Measurements from ENCODE around the gene CYP2F1. TPM values are rescaled to one million over a fixed set of nuclear protein-coding genes. Genes with fewer than 3 reads are reported as not detected.

CYP2F1 gene
- polyA plus RNA-seq, 1 donor from 2014 or later = not detected

DNA sequence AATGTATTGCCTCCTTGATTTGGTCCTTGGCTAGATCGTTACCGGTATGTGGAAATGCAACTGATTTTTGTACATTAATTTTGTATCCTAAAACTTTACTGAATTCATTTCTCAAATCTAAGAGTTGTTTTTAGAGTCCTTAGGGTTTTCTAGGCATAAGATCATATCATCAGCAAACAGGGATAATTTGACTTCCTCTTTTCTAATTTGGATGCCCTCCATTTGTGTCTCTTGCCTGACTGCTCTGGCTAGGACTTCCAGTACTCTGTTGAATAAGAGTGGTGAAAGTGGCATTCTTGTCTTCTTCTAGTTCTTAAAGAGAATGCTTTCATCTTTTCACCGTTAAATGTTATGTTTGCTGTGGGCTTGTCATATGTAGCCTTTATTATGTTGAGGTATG lies 37.9 kb upstream of the CYP2F1 start:
- H3K4me2 ChIP-seq (ENCODE audit: low read length) = no peak overlapping the region
- H2AFZ ChIP-seq (ENCODE audit: low read depth, low read length) = no peak overlapping the region
- no peaks in the 10 kb centered on the region for H3K79me2 ChIP-seq (replicated peaks; ENCODE audit: insufficient read depth, low read length)
- TF ChIP-seq RAD21 (conservative IDR thresholded peaks at IDR 0.05) (no peak), EP300 (conservative IDR thresholded peaks at IDR 0.05; ENCODE audit: poor library complexity, severe bottlenecking) (no peak), SMC3 (conservative IDR thresholded peaks at IDR 0.05; ENCODE audit: poor library complexity) (no peak)
- no peaks in the 10 kb centered on the region for H3K9me3 ChIP-seq (ENCODE audit: low read length)
- no peak overlapping the region for H3K9ac ChIP-seq (ENCODE audit: low read length)
- no peak overlapping the region for H3K27ac ChIP-seq (ENCODE audit: low read length)
- no peaks in the 10 kb centered on the region for H3F3A ChIP-seq (ENCODE audit: insufficient read depth, low read length, poor library complexity, severe bottlenecking)
- no peaks in the 10 kb centered on the region for H3K27me3 ChIP-seq (ENCODE audit: insufficient read depth, low read depth, low read length)
- H4K20me1 ChIP-seq (ENCODE audit: insufficient read depth) = no peaks in the 10 kb centered on the region
- no peak overlapping the region for H3K4me3 ChIP-seq (ENCODE audit: low read length)
- no peaks in the 10 kb centered on the region for H3K9me2 ChIP-seq (ENCODE audit: insufficient read depth, low read length)
- H3K36me3 ChIP-seq (ENCODE audit: insufficient read depth, low read length) = no peaks in the 10 kb centered on the region

DNA sequence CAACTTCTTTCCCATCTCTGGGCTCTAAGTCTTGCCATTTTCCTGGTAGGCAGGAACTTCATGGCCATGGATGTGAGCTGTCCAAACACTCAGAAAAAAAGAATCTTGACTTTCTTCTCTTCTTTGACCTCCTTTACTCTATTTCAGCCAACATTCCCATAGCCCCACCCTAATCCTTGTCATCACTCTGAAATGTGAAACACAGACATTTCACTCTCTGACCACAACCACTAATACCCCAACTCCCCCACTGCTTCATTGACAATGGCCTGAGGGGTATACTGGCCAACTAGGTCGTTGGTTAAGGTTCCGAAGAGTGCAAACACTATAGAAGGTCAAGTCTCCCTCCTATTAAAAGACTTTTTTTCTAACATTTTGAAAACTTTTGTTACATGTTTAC lies 30.7 kb upstream of the CYP2F1 start:
- no peaks in the 10 kb centered on the region for H3K79me2 ChIP-seq (replicated peaks; ENCODE audit: insufficient read depth, low read length)
- H3F3A ChIP-seq (ENCODE audit: insufficient read depth, low read length, poor library complexity, severe bottlenecking) = no peaks in the 10 kb centered on the region
- H4K20me1 ChIP-seq (ENCODE audit: insufficient read depth) = no peaks in the 10 kb centered on the region
- H3K27ac ChIP-seq (ENCODE audit: low read length) = no peak overlapping the region
- H3K4me3 ChIP-seq (ENCODE audit: low read length) = no peak overlapping the region
- H3K4me2 ChIP-seq (ENCODE audit: low read length) = no peak overlapping the region
- H3K36me3 ChIP-seq (ENCODE audit: insufficient read depth, low read length) = no peaks in the 10 kb centered on the region
- TF ChIP-seq RAD21 (conservative IDR thresholded peaks at IDR 0.05) = no peak
- TF ChIP-seq, protein P1, sequence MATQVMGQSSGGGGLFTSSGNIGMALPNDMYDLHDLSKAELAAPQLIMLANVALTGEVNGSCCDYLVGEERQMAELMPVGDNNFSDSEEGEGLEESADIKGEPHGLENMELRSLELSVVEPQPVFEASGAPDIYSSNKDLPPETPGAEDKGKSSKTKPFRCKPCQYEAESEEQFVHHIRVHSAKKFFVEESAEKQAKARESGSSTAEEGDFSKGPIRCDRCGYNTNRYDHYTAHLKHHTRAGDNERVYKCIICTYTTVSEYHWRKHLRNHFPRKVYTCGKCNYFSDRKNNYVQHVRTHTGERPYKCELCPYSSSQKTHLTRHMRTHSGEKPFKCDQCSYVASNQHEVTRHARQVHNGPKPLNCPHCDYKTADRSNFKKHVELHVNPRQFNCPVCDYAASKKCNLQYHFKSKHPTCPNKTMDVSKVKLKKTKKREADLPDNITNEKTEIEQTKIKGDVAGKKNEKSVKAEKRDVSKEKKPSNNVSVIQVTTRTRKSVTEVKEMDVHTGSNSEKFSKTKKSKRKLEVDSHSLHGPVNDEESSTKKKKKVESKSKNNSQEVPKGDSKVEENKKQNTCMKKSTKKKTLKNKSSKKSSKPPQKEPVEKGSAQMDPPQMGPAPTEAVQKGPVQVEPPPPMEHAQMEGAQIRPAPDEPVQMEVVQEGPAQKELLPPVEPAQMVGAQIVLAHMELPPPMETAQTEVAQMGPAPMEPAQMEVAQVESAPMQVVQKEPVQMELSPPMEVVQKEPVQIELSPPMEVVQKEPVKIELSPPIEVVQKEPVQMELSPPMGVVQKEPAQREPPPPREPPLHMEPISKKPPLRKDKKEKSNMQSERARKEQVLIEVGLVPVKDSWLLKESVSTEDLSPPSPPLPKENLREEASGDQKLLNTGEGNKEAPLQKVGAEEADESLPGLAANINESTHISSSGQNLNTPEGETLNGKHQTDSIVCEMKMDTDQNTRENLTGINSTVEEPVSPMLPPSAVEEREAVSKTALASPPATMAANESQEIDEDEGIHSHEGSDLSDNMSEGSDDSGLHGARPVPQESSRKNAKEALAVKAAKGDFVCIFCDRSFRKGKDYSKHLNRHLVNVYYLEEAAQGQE (IDR thresholded peaks at IDR 0.05; ENCODE audit: borderline replicate concordance) = no peak
- TF ChIP-seq, protein P2, sequence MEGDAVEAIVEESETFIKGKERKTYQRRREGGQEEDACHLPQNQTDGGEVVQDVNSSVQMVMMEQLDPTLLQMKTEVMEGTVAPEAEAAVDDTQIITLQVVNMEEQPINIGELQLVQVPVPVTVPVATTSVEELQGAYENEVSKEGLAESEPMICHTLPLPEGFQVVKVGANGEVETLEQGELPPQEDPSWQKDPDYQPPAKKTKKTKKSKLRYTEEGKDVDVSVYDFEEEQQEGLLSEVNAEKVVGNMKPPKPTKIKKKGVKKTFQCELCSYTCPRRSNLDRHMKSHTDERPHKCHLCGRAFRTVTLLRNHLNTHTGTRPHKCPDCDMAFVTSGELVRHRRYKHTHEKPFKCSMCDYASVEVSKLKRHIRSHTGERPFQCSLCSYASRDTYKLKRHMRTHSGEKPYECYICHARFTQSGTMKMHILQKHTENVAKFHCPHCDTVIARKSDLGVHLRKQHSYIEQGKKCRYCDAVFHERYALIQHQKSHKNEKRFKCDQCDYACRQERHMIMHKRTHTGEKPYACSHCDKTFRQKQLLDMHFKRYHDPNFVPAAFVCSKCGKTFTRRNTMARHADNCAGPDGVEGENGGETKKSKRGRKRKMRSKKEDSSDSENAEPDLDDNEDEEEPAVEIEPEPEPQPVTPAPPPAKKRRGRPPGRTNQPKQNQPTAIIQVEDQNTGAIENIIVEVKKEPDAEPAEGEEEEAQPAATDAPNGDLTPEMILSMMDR (IDR thresholded peaks at IDR 0.05; ENCODE audit: poor library complexity, severe bottlenecking) = no peak
- no peak for TF ChIP-seq TAF1 (IDR thresholded peaks at IDR 0.05; ENCODE audit: low read depth)
- no peak for TF ChIP-seq POLR2AphosphoS5 (IDR thresholded peaks at IDR 0.05)
- no peak for TF ChIP-seq MXI1 (conservative IDR thresholded peaks at IDR 0.05; ENCODE audit: poor library complexity, severe bottlenecking)
- TF ChIP-seq SMC3 (conservative IDR thresholded peaks at IDR 0.05; ENCODE audit: poor library complexity) = no peak
- no peak for TF ChIP-seq EZH2 (IDR thresholded peaks at IDR 0.05; ENCODE audit: borderline replicate concordance, insufficient read depth, low read length, poor library complexity, severe bottlenecking)
- TF ChIP-seq EP300 (conservative IDR thresholded peaks at IDR 0.05; ENCODE audit: poor library complexity, severe bottlenecking) = no peak
- H3K9me2 ChIP-seq (ENCODE audit: insufficient read depth, low read length) = no peaks in the 10 kb centered on the region
- no peaks in the 10 kb centered on the region for H3K27me3 ChIP-seq (ENCODE audit: insufficient read depth, low read depth, low read length)
- H3K9ac ChIP-seq (ENCODE audit: low read length) = no peak overlapping the region
- H2AFZ ChIP-seq (ENCODE audit: low read depth, low read length) = no peak overlapping the region
- H3K9me3 ChIP-seq (ENCODE audit: low read length) = no peaks in the 10 kb centered on the region
